Heart left ventricle (tissue), 16 donors: ENCODE results near the gene MAP3K3. TPM values are rescaled to one million over a fixed set of nuclear protein-coding genes. Genes with fewer than 3 reads are reported as not detected.

Source experiments
- ATAC-seq, 4 donors: fragments of 200-7000 bp; cut with Tn5 transposase; one replicate each; pipeline ENCODE4 v1.9.1; 2020 to 2022; ENCODE audit warnings: moderate library complexity in 4 of 4, mild to moderate bottlenecking in 3 of 4, moderate number of reproducible peaks in 1 of 4
- DNase-seq, 5 donors: peaks; one replicate each; pipeline ENCODE4 v3.0.0-alpha.2; 2020
- H3K27ac ChIP-seq, 12 donors: fragments of 200-600 bp; sonication (generic) in 4 of 12; one replicate each; pipeline versions ENCODE4 v1.5.0 to v1.8.0; 2016 to 2022; ENCODE audit warnings: mild to moderate bottlenecking in 2 of 12
- H3K27me3 ChIP-seq, 9 donors: fragments of 200-600 bp; sonication (generic) in 2 of 9; one replicate each; pipeline versions ENCODE4 v1.5.1 to v1.8.0; 2016 to 2022; ENCODE audit warnings: mild to moderate bottlenecking in 3 of 9
- H3K36me3 ChIP-seq, 9 donors: fragments of 200-600 bp; sonication (generic) in 2 of 9; one replicate each; pipeline versions ENCODE4 v1.5.0 to v1.8.0; 2018 to 2022; ENCODE audit warnings: mild to moderate bottlenecking in 2 of 9
- H3K4me1 ChIP-seq, 12 donors: fragments of 200-600 bp; sonication (generic) in 4 of 12; one replicate each; pipeline versions ENCODE4 v1.5.0 to v1.8.0; 2016 to 2022; ENCODE audit warnings: mild to moderate bottlenecking in 3 of 12
- H3K4me3 ChIP-seq, 12 donors: fragments of 200-600 bp; sonication (generic) in 4 of 12; one replicate each; pipeline versions ENCODE4 v1.5.0 to v1.8.0; 2017 to 2022; ENCODE audit warnings: mild to moderate bottlenecking in 9 of 12, moderate library complexity in 4 of 12
- H3K9me3 ChIP-seq, 12 donors: fragments of 200-600 bp; sonication (generic) in 4 of 12; one replicate each; pipeline versions ENCODE4 v1.5.0 to v1.8.0; 2016 to 2022; ENCODE audit warnings: mild to moderate bottlenecking in 1 of 12
- CTCF ChIP-seq, 12 donors: fragments of 200-600 bp; sonication (generic) in 4 of 12; IDR thresholded peaks; one replicate each; pipeline versions ENCODE4 v1.5.0 to v1.8.0; 2018 to 2022; ENCODE audit warnings: antibody characterized with exemption in 12 of 12, mild to moderate bottlenecking in 5 of 12
- POLR2A ChIP-seq, 2 donors: fragments of 450-650 bp; IDR thresholded peaks; one replicate each; pipeline ENCODE4 v1.6.1; 2017; ENCODE audit warnings: antibody characterized with exemption in 2 of 2, mild to moderate bottlenecking in 2 of 2, moderate library complexity in 2 of 2
- WGBS, 4 donors: extraction: QIAGEN DNeasy Blood & Tissue Kit in 2 of 4; methylation state at CpG; one replicate each; pipeline versions ENCODE4 v1.1.5 to v1.1.7; 2013 to 2018; 5-methylcytosine and 5-hydroxymethylcytosine counted together
- intact Hi-C, 10 donors: fragments of 100-400 bp; cut with DNase I; formaldehyde crosslinking; loops; one replicate each; pipeline versions ENCODE4 v1.11.1 to v1.14.2; 2022
- long read RNA-seq, 3 donors: library from polyadenylated mRNA; unstranded; transcript quantifications; one replicate each; pipeline ENCODE4 v2.0.0, GENCODE V29; 2020 to 2021
- polyA plus RNA-seq, 2 donors: library from polyadenylated mRNA; stranded (reverse); fragments of 200-250 nt; gene quantifications; one replicate each; pipeline ENCODE4 v1.2.3, GENCODE V29; 2013
- total RNA-seq, 9 donors: library from RNA; depleted of rRNA in 2 of 9; stranded (reverse); fragments of >200 nt in 2 of 9; fragmentation: NEBNext Ultra II Directional in 3 of 9; extraction: Animal tissue kit (Norgen Biotek cat#: 25700) in 3 of 9; gene quantifications; one replicate each; pipeline versions ENCODE4 v1.1.0 to v1.2.4, GENCODE V29; 2016 to 2023
- donor health status: ischemic (EF 13 %, LVEDD 7.1; RV severe dilation, severe dysfunction).
- donor health status: healthy with polysubstance abuse.
- donor health status: DM: no; HTN: yes; CAD: no.
- donor health status: DM: no; HTN: no; CAD: no.
- donor health status: ischemic (EF 25% LVEDD 6.9; RV normal size, moderate dysfunction).
- donor health status: ischemic (EF 25% LVEDD 5.7; RV mildly dilated, moderate dysfunction).
- donor health status: healthy.
- donor health status: DM: yes; HTN: yes; CAD: no.
- donor health status: ischemic (EF 35%, LVEDD 5.7; RV mildly dilated, moderate dysfunction).
- donor health status: nonischemic (EF 11% LVEDD 7.7; RV severe dilation, severe dysfunction).
- donor health status: DM: yes; HTN: yes; CAD: no.
- donor health status: PGD.
- donor health status: ischemic (EF 29% LVEDD 5.4; RV normal size, mild dysfunction).
- donor health status: nonischemic (EF 23%, LVEDD 6.1; RV moderate dilation, normal function).

The MAP3K3 gene
- 100 to 1,000 TPM in 1 of 9 donors, 10 to 100 TPM in 8; 31.0 to 102 (median 58.0) TPM for total RNA-seq
- 10 to 100 TPM; 20.5 to 70.9 TPM for polyA plus RNA-seq
- long read RNA-seq, donor 1, full-length matches to known transcripts: 32 of 52 reads
- long read RNA-seq, donor 1, partial matches to known transcripts: 14 of 52 reads
- long read RNA-seq, donor 1, other reads (novel, unspliced or antisense): 6 of 52 reads
- long read RNA-seq, donor 2, transcript MAP3K3-202 (16 exons, 3,529 nt): major isoform, 6 of 111 reads
- long read RNA-seq, donor 2, partial matches to known transcripts: 87 of 111 reads
- long read RNA-seq, donor 2, other reads (novel, unspliced or antisense): 18 of 111 reads
- long read RNA-seq, donor 3, full-length matches to known transcripts: 81 of 129 reads
- long read RNA-seq, donor 3, partial matches to known transcripts: 20 of 129 reads
- long read RNA-seq, donor 3, other reads (novel, unspliced or antisense): 28 of 129 reads

- peaks cover 2 to 44% (median 37%) of the 10 kb centered on the region in 12 donors for H3K4me1 ChIP-seq
- peak within 1 kb of the TSS; percentile 69 to 93 (median 88) for H3K27ac ChIP-seq
- H3K4me3 ChIP-seq: peak within 1 kb of the TSS; percentile 67 to 96 (median 78)
- no peaks in the 10 kb centered on the region for H3K36me3 ChIP-seq
- DNase-seq (peak; percentile 98 to 100 (median 99)), ATAC-seq (peak; percentile 95 to 98 (median 97))
- no peaks in the 10 kb centered on the region for H3K27me3 ChIP-seq
- no peaks in the 10 kb centered on the region for H3K9me3 ChIP-seq
- intact Hi-C loops: loop anchor here in 5 of 10 donors (2.0 to 10.0 kb wide), 4 partner anchors 53 to 80 kb away; partner anchors contain the start of gene LIMD2 (in 1 of the 5)
- WGBS, 4 donors: 0% methylated on average over 46 to 75 of the region's 75 CpGs
- TF ChIP-seq CTCF (IDR thresholded peaks at IDR 0.05): peak in 4 of 12 donors; percentile 29 to 55 (median 48)
- TF ChIP-seq POLR2A (IDR thresholded peaks at IDR 0.05): peak in 1 of 2 donors; percentile 87
These were observed at the start of gene MAP3K3 for GRCh38 chr17:63621684-63622573. Gene MAP3K3, plus strand, starts transcription at chr17:63622417. Its CDS starts 343 bp downstream, at chr17:63622760.

GRCh38 chr17:63573634-63574033 is 48.6 kb upstream of the MAP3K3 start:
- TF ChIP-seq CTCF (IDR thresholded peaks at IDR 0.05): peak in 5 of 12 donors; percentile 16 to 25 (median 21)
- TF ChIP-seq POLR2A (IDR thresholded peaks at IDR 0.05): no peak
- H3K27me3 ChIP-seq: no peaks in the 10 kb centered on the region
- H3K9me3 ChIP-seq: no peaks in the 10 kb centered on the region
- H3K27ac ChIP-seq: no peak overlapping the region
- DNase-seq (no peak), ATAC-seq (no peak)
- peaks cover 0 to 9% (median 0%) of the 10 kb centered on the region in 9 donors for H3K36me3 ChIP-seq
- 86 to 89% (median 88%) methylated on average over 5 of the region's 5 CpGs for WGBS, 4 donors
- no peak overlapping the region for H3K4me3 ChIP-seq
- peaks cover 0 to 8% (median 0%) of the 10 kb centered on the region in 12 donors for H3K4me1 ChIP-seq
- intact Hi-C loops: no loop called here

GRCh38 chr17:63578027-63578768 is 44.0 kb upstream of the MAP3K3 start:
- intact Hi-C loops: no loop called here
- ATAC-seq (no peak), DNase-seq (no peak)
- TF ChIP-seq CTCF (IDR thresholded peaks at IDR 0.05) (no peak), POLR2A (IDR thresholded peaks at IDR 0.05) (no peak)
- Histone ChIP-seq H3K4me3 (no peak overlapping the region), H3K4me1 (peaks cover 0 to 16% (median 0%) of the 10 kb centered on the region in 12 donors), H3K36me3 (peaks cover 0 to 49% (median 43%) of the 10 kb centered on the region in 9 donors), H3K27ac (no peak overlapping the region), H3K9me3 (no peaks in the 10 kb centered on the region), H3K27me3 (no peaks in the 10 kb centered on the region)
- 67 to 75% (median 73%) methylated on average over 7 of the region's 7 CpGs for WGBS, 4 donors
